ENCODE results near the gene ZNF600. TPM values are rescaled to one million over a fixed set of nuclear protein-coding genes. Genes with fewer than 3 reads are reported as not detected.
"Not testable (repeated sequence)": the region's sequence is repeated elsewhere in the genome, so short reads cannot be mapped to it uniquely, and the experiment has no call there.

The ZNF600 gene
- 23.5 and 35.3 TPM in 2 replicates for total RNA-seq (2014; rRNA removed; shearing (Covaris generic); ENCODE audit: low replicate concordance)

GRCh38 chr19:52786464-52787354, at the start of gene ZNF600:
Gene ZNF600, minus strand, starts transcription at chr19:52786791. Its CDS starts 7,903 bp downstream, at chr19:52778888.
- Histone ChIP-seq H2AFZ (ENCODE audit: low read length) (peak within 1 kb of the TSS; percentile 93), H3K4me2 (ENCODE audit: low read depth, low read length, poor library complexity, severe bottlenecking) (peak within 1 kb of the TSS; percentile 99), H3K9ac (ENCODE audit: low read length) (peak within 1 kb of the TSS; percentile 86), H3K27ac (ENCODE audit: low read length) (peak within 1 kb of the TSS; percentile 13; the same call in 1 of the 2 replicates), H3K4me1 (ENCODE audit: low read length) (peaks cover 23% of the 10 kb centered on the region), H3K79me2 (ENCODE audit: low read length) (peaks cover 44% of the 10 kb centered on the region), H3K4me3 (ENCODE audit: low read length) (peak within 1 kb of the TSS; percentile 96)
- H4K20me1 ChIP-seq (ENCODE audit: insufficient read depth, low read depth, low read length); H3K9me2 ChIP-seq (replicated peaks; ENCODE audit: insufficient read depth, low read length); H3K9me3 ChIP-seq (ENCODE audit: low read length); H3K36me3 ChIP-seq (ENCODE audit: insufficient read depth, low read length); H3K27me3 ChIP-seq (ENCODE audit: low read length): not testable (repeated sequence)
- peak; percentile 98 for DNase-seq

GRCh38 chr19:52834289-52834688, 47.7 kb upstream of the ZNF600 start:
- H4K20me1 ChIP-seq (ENCODE audit: insufficient read depth, low read depth, low read length); H3K27ac ChIP-seq (ENCODE audit: low read length); H3K4me2 ChIP-seq (ENCODE audit: low read depth, low read length, poor library complexity, severe bottlenecking); H2AFZ ChIP-seq (ENCODE audit: low read length); H3K79me2 ChIP-seq (ENCODE audit: low read length); H3K9ac ChIP-seq (ENCODE audit: low read length); H3K4me1 ChIP-seq (ENCODE audit: low read length); H3K4me3 ChIP-seq (ENCODE audit: low read length); H3K27me3 ChIP-seq (ENCODE audit: low read length); H3K9me3 ChIP-seq (ENCODE audit: low read length); H3K9me2 ChIP-seq (replicated peaks; ENCODE audit: insufficient read depth, low read length); DNase-seq: not testable (repeated sequence)
- peaks cover 25% of the 10 kb centered on the region for H3K36me3 ChIP-seq (ENCODE audit: insufficient read depth, low read length)

- not testable (repeated sequence) for H3K27me3 ChIP-seq (ENCODE audit: low read length); DNase-seq; H3K9ac ChIP-seq (ENCODE audit: low read length); H3K79me2 ChIP-seq (ENCODE audit: low read length); H3K4me1 ChIP-seq (ENCODE audit: low read length); H3K9me2 ChIP-seq (replicated peaks; ENCODE audit: insufficient read depth, low read length); H3K4me2 ChIP-seq (ENCODE audit: low read depth, low read length, poor library complexity, severe bottlenecking); H3K9me3 ChIP-seq (ENCODE audit: low read length); H3K27ac ChIP-seq (ENCODE audit: low read length); H2AFZ ChIP-seq (ENCODE audit: low read length); H3K4me3 ChIP-seq (ENCODE audit: low read length); H4K20me1 ChIP-seq (ENCODE audit: insufficient read depth, low read depth, low read length)
- H3K36me3 ChIP-seq (ENCODE audit: insufficient read depth, low read length) = peaks cover 18% of the 10 kb centered on the region
These were observed 47.0 kb upstream of the ZNF600 start for GRCh38 chr19:52833541-52833940.

GRCh38 chr19:52829866-52830265, 43.3 kb upstream of the ZNF600 start:
- not testable (repeated sequence) for DNase-seq; H3K9me3 ChIP-seq (ENCODE audit: low read length); H3K9me2 ChIP-seq (replicated peaks; ENCODE audit: insufficient read depth, low read length); H3K4me1 ChIP-seq (ENCODE audit: low read length); H3K4me3 ChIP-seq (ENCODE audit: low read length); H3K27me3 ChIP-seq (ENCODE audit: low read length); H3K27ac ChIP-seq (ENCODE audit: low read length); H3K36me3 ChIP-seq (ENCODE audit: insufficient read depth, low read length); H3K79me2 ChIP-seq (ENCODE audit: low read length); H2AFZ ChIP-seq (ENCODE audit: low read length); H3K9ac ChIP-seq (ENCODE audit: low read length); H4K20me1 ChIP-seq (ENCODE audit: insufficient read depth, low read depth, low read length); H3K4me2 ChIP-seq (ENCODE audit: low read depth, low read length, poor library complexity, severe bottlenecking)

- Histone ChIP-seq H3K9me3 (ENCODE audit: low read length) (no peaks in the 10 kb centered on the region), H3K4me3 (ENCODE audit: low read length) (no peak overlapping the region), H3K27ac (ENCODE audit: low read length) (no peak overlapping the region), H3K79me2 (ENCODE audit: low read length) (peaks cover 7% of the 10 kb centered on the region), H3K36me3 (ENCODE audit: insufficient read depth, low read length) (no peaks in the 10 kb centered on the region), H3K4me1 (ENCODE audit: low read length) (no peaks in the 10 kb centered on the region), H3K9me2 (replicated peaks; ENCODE audit: insufficient read depth, low read length) (no peaks in the 10 kb centered on the region), H4K20me1 (ENCODE audit: insufficient read depth, low read depth, low read length) (no peaks in the 10 kb centered on the region), H3K27me3 (ENCODE audit: low read length) (no peaks in the 10 kb centered on the region), H3K9ac (ENCODE audit: low read length) (no peak overlapping the region), H3K4me2 (ENCODE audit: low read depth, low read length, poor library complexity, severe bottlenecking) (no peak overlapping the region), H2AFZ (ENCODE audit: low read length) (no peak overlapping the region)
- no peak for DNase-seq
These were observed 39.2 kb upstream of the ZNF600 start for GRCh38 chr19:52825765-52826164.

- Histone ChIP-seq H3K4me2 (ENCODE audit: low read depth, low read length, poor library complexity, severe bottlenecking) (no peak overlapping the region), H3K4me1 (ENCODE audit: low read length) (peaks cover 4% of the 10 kb centered on the region), H3K9ac (ENCODE audit: low read length) (no peak overlapping the region), H3K27ac (ENCODE audit: low read length) (no peak overlapping the region), H4K20me1 (ENCODE audit: insufficient read depth, low read depth, low read length) (no peaks in the 10 kb centered on the region), H3K79me2 (ENCODE audit: low read length) (peaks cover 22% of the 10 kb centered on the region), H3K9me3 (ENCODE audit: low read length) (no peaks in the 10 kb centered on the region), H3K9me2 (replicated peaks; ENCODE audit: insufficient read depth, low read length) (no peaks in the 10 kb centered on the region), H2AFZ (ENCODE audit: low read length) (no peak overlapping the region), H3K36me3 (ENCODE audit: insufficient read depth, low read length) (no peaks in the 10 kb centered on the region), H3K27me3 (ENCODE audit: low read length) (no peaks in the 10 kb centered on the region), H3K4me3 (ENCODE audit: low read length) (no peak overlapping the region)
- no peak for DNase-seq
These were observed 37.1 kb upstream of the ZNF600 start for GRCh38 chr19:52823676-52824075.

- H3K4me3 ChIP-seq (ENCODE audit: low read length) = peak within 1 kb of the TSS; percentile 74
- H3K27ac ChIP-seq (ENCODE audit: low read length); H4K20me1 ChIP-seq (ENCODE audit: insufficient read depth, low read depth, low read length); H3K4me1 ChIP-seq (ENCODE audit: low read length); H3K27me3 ChIP-seq (ENCODE audit: low read length); H3K9me3 ChIP-seq (ENCODE audit: low read length); H3K9me2 ChIP-seq (replicated peaks; ENCODE audit: insufficient read depth, low read length): not testable (repeated sequence)
- H3K36me3 ChIP-seq (ENCODE audit: insufficient read depth, low read length) = peaks cover 18% of the 10 kb centered on the region
- DNase-seq = peak; percentile 87
- H3K9ac ChIP-seq (ENCODE audit: low read length) = peak within 1 kb of the TSS; percentile 75
- peak within 1 kb of the TSS; percentile 83; the same call in 1 of the 2 replicates for H2AFZ ChIP-seq (ENCODE audit: low read length)
- peak within 1 kb of the TSS; percentile 80 for H3K4me2 ChIP-seq (ENCODE audit: low read depth, low read length, poor library complexity, severe bottlenecking)
- H3K79me2 ChIP-seq (ENCODE audit: low read length) = peaks cover 33% of the 10 kb centered on the region
These were observed 34.8 kb upstream of the ZNF600 start, which contains the start of gene ZNF28 for GRCh38 chr19:52821204-52821960. Gene ZNF28, minus strand, starts transcription at chr19:52821633. Its CDS starts 3,675 bp downstream, at chr19:52817958.

Data from Karpas-422 (cell line).